Coronary artery (tissue), 2 donors: Measurements from ENCODE around the gene ZSWIM8.
"Not testable (repeated sequence)": the region's sequence is repeated elsewhere in the genome, so short reads cannot be mapped to it uniquely, and the experiment has no call there.

Experiments
- DNase-seq: peaks from one replicate; pipeline ENCODE4 v3.0.0-alpha.2; 2017; ENCODE audit warnings: low spot score
- H3K27ac ChIP-seq, 2 donors: fragments of 200-600 bp; sonication (generic); one replicate each; pipeline ENCODE4 v1.5.1; 2016 to 2019
- H3K4me3 ChIP-seq: fragments of 200-600 bp; sonication (generic); 2 replicates; pipeline ENCODE4 v1.5.1; 2016; ENCODE audit warnings: mild to moderate bottlenecking, moderate library complexity
- TF ChIP-seq, protein P1 (sequence below): fragments of 200-600 bp; sonication (generic); IDR thresholded peaks from one replicate; pipeline ENCODE4 v1.5.1; 2019; ENCODE audit warnings: antibody characterized with exemption

ZSWIM8 gene

DNA sequence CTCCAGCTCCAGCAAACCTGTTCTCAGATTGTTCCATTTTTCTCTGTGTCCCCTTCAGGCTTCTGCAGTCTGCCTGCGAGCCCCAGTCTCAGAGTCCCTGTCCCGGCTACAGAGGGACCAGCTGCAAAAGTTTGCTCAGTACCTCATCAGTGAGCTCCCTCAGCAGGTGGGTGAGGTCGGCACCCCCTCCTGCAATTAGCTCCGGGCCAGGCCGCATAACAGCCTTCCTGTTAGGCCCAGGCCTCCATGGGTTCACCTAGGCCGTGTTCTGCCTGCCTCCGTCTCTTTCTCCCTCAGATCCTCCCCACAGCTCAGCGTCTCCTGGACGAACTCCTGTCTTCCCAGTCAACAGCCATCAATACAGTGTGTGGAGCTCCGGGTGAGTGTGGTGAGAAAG is 4.3 kb downstream of the ZSWIM8 start:
- Histone ChIP-seq H3K27ac (no peak overlapping the region), H3K4me3 (no peak overlapping the region)
- TF ChIP-seq, protein P1, sequence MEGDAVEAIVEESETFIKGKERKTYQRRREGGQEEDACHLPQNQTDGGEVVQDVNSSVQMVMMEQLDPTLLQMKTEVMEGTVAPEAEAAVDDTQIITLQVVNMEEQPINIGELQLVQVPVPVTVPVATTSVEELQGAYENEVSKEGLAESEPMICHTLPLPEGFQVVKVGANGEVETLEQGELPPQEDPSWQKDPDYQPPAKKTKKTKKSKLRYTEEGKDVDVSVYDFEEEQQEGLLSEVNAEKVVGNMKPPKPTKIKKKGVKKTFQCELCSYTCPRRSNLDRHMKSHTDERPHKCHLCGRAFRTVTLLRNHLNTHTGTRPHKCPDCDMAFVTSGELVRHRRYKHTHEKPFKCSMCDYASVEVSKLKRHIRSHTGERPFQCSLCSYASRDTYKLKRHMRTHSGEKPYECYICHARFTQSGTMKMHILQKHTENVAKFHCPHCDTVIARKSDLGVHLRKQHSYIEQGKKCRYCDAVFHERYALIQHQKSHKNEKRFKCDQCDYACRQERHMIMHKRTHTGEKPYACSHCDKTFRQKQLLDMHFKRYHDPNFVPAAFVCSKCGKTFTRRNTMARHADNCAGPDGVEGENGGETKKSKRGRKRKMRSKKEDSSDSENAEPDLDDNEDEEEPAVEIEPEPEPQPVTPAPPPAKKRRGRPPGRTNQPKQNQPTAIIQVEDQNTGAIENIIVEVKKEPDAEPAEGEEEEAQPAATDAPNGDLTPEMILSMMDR: no peak
- DNase-seq: no peak

- no peak for DNase-seq
- Histone ChIP-seq H3K27ac (no peak overlapping the region), H3K4me3 (no peak overlapping the region)
- TF ChIP-seq, protein P1: no peak
Observed at GRCh38 chr10:73790886-73791625, 5.7 kb downstream of the ZSWIM8 start.

- TF ChIP-seq, protein P1: no peak
- no peak overlapping the region for H3K27ac ChIP-seq
- H3K4me3 ChIP-seq: no peak overlapping the region
- peak; percentile 69 for DNase-seq
Observed at GRCh38 chr10:73791871-73792400, 6.5 kb downstream of the ZSWIM8 start.

DNA sequence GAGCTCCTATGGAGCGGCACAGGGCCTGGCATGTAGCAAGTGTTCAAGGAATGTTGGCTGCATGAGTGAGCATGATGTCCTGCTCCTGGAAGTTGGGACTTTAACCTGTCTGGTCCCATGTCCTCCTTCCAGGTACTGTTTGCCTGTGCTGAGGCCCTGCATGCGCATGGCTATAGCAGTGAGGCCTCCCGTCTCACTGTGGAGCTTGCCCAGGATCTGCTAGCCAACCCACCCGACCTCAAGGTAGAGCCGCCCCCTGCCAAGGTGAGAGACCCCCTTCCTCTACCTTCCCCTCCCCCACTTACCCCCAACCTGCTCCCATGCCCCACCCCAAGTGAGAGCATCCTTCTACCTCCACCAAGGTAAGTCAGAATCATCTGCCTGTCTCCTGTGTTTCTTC is 8.1 kb downstream of the ZSWIM8 start:
- DNase-seq: no peak
- no peak overlapping the region for H3K27ac ChIP-seq
- TF ChIP-seq, protein P1: no peak
- no peak overlapping the region for H3K4me3 ChIP-seq

DNA sequence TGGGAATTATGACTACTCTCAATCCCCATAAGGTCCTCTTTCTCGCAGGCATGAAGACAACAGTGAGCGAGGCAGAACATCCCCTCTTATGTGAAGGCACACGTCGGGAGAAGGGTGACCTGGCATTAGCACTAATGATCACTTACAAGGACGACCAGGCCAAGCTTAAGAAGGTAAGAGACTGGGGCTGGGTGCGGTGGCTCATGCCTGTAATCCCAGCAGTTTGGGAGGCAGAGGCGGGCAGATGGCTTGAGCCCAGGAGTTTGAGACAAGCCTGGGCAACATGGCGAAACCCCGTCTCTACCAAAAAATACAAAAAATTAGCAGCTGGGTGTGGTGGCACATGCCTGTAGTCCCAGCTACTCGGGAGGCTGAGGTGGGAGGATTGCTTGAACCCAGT is 10.1 kb downstream of the ZSWIM8 start:
- not testable (repeated sequence) for H3K4me3 ChIP-seq, DNase-seq, H3K27ac ChIP-seq

GRCh38 chr10:73796035-73796434 is 10.6 kb downstream of the ZSWIM8 start:
- not testable (repeated sequence) for DNase-seq, H3K4me3 ChIP-seq

DNA sequence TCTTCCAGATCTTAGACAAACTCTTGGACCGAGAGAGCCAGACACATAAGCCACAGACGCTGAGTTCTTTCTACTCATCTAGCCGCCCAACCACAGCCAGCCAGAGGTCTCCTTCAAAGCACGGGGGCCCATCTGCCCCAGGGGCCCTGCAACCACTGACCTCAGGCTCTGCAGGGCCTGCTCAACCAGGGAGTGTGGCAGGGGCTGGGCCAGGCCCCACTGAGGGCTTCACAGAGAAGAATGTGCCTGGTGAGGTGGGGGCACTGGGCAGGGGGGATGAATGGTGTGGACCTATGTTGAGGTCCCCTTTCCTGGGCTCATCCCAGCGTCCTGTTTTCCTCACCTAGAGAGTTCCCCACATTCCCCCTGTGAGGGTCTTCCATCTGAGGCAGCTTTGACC is 11.4 kb downstream of the ZSWIM8 start:
- DNase-seq: no peak

More at GRCh38 chr10:73796035-73796434, 10.6 kb downstream of the ZSWIM8 start:
- not testable (repeated sequence) for H3K27ac ChIP-seq

More for the DNA sequence above, 11.4 kb downstream of the ZSWIM8 start:
- TF ChIP-seq, protein P1: no peak
- Histone ChIP-seq H3K27ac (no peak overlapping the region), H3K4me3 (no peak overlapping the region)
